HG02981 (cell line): ENCODE results near the gene CCDC169.
"Not testable (repeated sequence)": the region's sequence is repeated elsewhere in the genome, so short reads cannot be mapped to it uniquely, and the experiment has no call there.

Source experiments
- ATAC-seq: cut with Tn5 transposase; IDR thresholded peaks from one replicate; pipeline ENCODE4 v1.9.1; 2021; ENCODE audit warnings: mild to moderate bottlenecking, moderate library complexity; ENCODE audit not compliant: unreplicated experiment

CCDC169 gene

GRCh38 chr13:36297366-36298338 is at the start of gene CCDC169:
CCDC169 (minus strand) TSS chr13:36297814; CDS start chr13:36297719, 95 bp downstream.
- ATAC-seq = peak; percentile 41

DNA sequence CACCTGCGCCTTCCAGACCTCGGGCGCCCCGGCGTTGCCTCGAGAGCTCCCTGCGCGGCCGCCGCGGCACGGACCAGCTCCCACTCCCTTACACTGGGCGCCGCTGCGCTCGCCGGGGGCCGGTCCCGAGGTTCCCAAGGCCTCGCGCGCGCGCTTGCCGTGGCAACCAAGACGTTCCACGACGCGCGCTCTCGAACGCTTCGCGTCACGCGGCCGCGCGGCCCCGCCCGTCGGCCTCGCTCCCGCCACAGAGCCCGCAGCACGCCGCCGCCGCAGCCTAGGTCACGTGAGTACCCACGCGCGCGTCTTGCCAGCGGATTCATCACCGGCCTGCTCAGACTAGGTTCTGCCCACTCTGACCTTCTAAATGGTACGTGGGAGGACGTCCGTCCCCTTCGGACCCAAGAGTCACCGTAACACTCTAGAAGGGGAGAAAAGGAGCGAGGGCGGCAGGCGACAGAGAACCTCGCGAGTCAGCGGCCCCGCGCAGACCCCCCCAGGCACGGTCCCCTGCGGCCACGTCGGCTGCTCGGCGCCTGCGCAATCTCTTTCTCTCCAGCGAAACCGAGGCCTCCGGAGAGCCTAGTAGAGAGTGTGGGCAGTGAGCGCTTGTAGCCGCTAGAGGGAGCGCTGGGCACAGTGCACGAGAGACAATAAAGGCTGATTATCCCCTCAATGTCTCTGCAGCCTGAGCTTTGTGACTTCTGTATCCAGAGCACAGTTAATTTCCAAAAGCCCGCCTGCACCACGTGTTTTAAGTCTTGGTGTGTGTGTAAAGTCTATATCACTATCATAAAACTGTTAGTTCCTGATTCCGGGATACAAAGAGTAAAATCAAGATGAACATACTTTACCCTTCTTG is 48.8 kb upstream of the CCDC169 start, which contains the start of gene SPART:
Gene SPART (minus strand): TSS at position 173 of the 862 bp plus-strand sequence. CDS start 10,564 bp downstream, outside the sequence.
- ATAC-seq = peak; percentile 90

DNA sequence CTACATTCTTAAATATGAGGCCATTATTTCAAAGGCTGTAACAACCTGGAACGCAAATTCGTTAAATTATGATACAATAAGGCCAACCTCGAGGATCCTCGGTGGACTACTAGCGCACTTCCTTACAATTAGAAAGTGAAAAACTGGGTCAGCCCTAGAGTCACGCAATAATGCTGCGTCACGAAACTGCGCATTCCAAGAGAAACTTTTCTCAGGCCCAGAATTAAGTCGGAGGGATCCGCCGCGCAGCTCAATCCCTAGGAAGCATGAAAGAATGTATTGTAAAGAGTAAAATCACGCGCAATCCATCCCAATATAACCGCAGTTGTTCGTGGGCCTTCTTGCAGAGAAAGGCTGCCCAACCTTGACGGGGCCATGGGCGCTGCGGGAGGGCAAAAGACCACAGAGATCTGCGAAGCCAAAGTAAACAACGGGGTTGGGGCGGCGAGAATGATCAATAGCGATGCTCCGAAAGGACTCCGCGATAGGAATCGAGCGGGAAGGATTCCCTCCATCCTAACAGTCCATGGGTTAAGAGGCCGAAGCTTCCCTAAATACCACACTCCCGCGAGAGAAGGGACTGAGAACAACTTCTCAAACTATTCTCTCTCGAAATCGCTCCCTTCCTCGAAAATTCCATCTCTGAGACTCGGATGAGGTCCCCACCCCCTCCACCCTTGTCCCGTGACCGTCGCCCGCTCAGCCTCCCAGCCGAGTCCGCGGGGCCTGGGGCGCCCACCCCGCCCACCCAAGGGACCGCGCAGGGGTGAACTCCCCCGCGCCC is 48.0 kb upstream of the CCDC169 start:
- ATAC-seq = peak; percentile 25

GRCh38 chr13:36344886-36345437 is 47.3 kb upstream of the CCDC169 start:
- peak; percentile 37 for ATAC-seq

DNA sequence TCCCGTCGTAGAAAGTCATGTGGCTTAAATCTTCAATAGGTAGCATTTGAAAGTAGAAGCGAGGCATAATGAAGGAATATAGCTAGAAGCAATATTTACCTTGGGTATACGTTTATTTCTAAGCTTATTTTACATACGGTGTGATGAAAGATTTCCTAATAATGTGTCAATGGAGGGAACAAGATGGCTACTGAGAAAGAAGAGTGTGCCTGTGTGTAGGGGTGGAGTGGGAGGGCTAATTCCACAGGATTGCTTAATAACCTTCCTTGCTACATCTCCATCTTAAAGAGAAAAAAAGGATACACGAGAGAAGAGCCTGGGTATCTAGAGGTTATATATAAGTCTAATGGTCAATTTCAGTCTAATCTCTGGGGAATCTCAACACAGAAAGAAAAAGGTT is 46.6 kb upstream of the CCDC169 start:
- no peak for ATAC-seq

- ATAC-seq = no peak
Measured at GRCh38 chr13:36343766-36344165, 46.2 kb upstream of the CCDC169 start.

DNA sequence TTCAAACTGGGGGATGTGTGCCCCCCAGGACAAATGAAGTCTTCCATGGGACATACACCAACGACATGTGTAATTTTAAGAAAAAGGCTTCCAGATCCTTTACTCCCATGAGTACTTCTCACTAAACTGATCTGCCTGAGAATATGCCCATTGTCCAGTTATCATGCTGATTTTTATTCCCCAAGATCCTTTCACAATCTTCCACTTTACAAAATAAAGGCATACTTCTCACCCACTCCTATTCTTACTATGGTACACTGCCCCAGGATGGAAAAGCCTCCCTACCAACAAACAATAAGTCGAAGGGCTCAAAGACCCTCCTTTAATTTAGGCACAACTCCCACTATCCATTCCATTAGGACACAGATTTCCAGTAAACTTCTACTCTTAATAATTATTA is 45.1 kb upstream of the CCDC169 start:
- ATAC-seq = no peak

- ATAC-seq = no peak
Measured at GRCh38 chr13:36341718-36342117, 44.1 kb upstream of the CCDC169 start.

DNA sequence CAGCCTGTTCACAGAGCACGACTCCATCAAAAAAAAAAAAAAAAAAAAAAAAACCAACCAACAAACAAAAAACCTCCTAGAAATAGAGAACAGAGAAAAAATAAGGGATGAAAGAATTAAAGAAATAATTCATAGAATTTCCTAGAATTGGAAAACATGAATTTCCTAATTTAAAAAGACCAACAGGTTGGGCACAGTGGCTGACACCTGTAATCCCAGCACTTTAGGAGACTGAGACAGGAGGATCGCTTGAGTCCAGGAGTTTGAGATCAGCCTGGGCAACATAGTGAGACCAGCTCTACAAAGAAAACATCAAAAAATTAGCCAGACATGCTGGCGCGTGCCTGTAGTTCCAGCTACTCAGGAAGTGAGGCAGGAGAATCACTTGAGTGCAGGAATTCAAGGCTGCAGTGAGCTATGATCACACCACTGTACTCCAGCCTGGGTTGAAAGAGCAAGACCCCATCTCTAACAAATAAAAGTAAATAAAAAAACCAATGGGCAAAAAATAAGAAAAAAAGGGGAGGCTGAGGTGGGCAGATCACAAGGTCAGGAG is 42.1 kb upstream of the CCDC169 start:
- no peak for ATAC-seq

GRCh38 chr13:36337938-36338641 is 40.5 kb upstream of the CCDC169 start:
- no peak for ATAC-seq

DNA sequence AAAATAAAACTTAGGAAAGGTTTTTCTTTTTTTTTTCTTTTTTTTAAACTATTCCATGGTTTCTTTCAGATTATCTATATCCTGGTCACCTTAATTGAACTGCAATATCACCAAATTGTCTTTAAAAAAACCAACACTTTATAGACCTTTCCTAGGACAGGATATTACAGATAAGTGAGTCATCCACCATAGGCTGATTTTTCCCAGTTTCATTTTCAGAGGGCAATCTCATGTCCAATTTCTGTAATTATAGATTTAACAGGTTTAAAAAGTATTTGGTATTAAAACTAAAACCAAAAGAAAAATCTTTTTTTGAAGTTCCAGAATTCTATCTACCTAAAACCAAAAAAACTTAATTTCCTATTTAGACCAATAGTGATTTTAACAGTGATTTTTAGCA is 35.4 kb upstream of the CCDC169 start:
- no peak for ATAC-seq

DNA sequence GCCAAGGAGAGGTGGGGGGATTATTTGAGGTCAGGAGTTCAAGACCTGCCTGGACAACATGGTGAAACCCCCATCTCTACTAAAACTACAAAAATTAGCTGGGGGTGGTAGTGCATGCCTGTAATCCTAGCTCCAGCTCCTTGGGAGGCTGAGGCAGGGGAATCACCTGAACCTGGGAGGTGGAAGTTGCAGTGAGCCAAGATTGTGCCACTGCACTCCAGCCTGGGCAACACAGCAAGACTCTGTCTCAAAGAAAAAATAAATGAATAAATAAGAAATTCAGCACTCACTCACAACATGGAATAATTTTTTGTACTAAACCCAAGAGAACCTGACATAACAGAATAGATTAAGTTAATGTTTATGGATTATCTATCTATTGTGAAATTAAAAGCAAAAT is 34.6 kb upstream of the CCDC169 start:
- ATAC-seq = not testable (repeated sequence)

- no peak for ATAC-seq
Measured at GRCh38 chr13:36331280-36331679, 33.7 kb upstream of the CCDC169 start.

- no peak for ATAC-seq
Measured at GRCh38 chr13:36329361-36329760, 31.7 kb upstream of the CCDC169 start.

- ATAC-seq = no peak
Measured at GRCh38 chr13:36328821-36329220, 31.2 kb upstream of the CCDC169 start.

- no peak for ATAC-seq
Measured at GRCh38 chr13:36325912-36326311, 28.3 kb upstream of the CCDC169 start.

DNA sequence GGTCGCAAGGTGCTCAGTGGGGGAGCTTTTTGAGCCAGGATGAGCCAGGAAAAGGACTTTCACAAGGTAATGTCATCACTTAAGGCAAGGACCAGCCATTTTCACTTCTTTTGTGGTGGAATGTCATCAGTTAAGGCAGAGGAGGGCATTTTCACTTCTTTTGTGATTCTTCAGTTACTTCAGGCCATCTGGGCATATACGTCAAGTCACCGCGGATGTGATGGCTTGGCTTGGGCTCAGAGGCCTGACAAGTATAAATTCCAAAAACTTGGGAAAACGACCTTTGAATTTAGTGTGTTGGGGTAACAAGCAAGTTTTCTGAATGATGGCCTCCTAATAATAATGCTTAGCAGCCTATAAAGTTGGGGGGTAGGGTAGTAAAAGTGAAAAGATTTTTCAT is 27.3 kb upstream of the CCDC169 start:
- not testable (repeated sequence) for ATAC-seq

DNA sequence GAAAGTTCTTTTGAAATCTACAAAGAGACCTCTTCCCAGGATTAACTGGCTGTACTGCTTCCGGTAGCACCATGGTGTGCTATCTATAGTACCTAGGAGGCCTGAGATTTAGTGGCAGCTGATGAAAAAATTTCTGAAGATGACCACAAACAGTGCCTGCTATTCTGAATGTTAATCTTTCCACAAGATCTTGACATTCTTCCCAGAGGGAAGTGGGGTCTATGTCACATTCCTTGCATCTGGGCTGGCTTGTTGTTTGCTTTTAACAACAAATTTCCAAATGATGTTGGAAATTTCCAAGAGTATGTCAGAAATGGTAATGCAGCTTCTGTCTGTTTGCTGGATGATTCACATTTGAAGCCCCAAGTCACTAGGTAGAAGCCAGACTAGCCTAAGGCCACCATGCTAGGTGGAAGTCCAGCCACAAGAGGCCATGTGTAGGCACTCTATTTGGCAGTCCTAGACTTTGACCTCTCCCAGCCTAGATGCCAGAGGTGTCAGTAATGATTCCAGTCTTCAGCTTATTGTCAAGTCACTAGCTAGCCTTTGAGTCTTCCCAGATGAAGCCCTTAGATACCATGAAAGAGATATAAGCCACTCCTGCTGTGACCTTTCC is 26.4 kb upstream of the CCDC169 start:
- ATAC-seq = no peak

DNA sequence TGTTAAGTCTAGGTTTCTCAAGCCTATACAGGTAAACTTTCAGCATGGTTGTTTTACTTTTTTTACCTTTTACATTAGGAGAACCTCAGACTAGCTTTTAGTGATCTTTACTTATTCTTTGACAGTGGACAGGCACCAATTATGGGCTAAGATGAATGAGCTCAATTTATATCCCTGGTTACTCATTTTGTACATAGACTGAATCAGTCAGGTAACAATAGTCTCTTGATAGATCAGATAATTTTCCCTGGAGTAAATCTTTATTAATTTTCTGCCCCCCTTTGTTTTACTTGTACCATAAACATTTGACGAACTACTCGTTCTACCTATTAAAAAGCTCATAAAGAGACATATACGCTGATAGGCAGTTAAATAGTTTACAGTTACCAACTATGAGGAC is 25.8 kb upstream of the CCDC169 start:
- ATAC-seq = no peak
